GM12874 (cell line): ENCODE measurements around the gene UPK3A.

Experiments
- TF ChIP-seq, protein P1 (sequence below): IDR thresholded peaks from 2 replicates; pipeline ENCODE4 v1.5.1; 2011; ENCODE audit warnings: low read depth, mild to moderate bottlenecking, control low read depth, low read length, moderate library complexity; ENCODE audit not compliant: insufficient read depth

UPK3A gene

DNA sequence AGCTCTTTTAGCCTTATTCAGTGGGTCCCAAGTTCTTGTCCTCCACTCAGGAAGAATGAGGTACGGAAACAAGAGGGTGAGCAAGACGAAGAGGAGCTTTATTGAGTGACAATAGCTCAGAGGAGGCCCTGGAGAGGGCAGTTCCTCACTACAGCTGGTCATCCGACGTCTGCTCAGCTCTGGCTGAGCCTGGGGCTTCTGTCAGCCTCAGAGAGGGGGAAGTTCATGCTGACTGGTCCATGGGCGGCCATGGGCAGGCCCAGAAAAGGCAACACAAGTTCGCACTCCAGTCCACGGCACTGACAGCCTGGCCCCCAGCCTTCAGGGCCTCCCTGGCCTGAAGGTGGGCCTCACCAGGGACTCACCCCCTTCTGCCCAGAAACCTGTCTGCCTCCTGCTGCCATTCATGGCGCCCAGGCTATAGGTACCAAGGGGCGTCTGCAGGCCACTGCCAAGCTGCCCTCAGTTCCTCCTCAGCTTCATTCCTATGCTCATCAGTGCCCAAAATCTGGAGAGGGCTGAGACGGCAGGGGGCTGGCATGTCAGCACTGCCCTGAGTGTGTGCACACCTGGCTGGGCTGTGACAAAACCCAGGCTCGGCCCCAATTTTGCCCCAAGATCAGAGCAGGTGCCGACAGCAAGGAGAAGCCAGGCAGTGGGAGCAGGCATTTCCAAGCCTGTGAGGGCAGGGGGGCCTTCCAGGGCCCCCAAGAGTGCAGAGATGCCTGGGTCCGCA, 22.4 kb upstream of the UPK3A start:
- TF ChIP-seq, protein P1, sequence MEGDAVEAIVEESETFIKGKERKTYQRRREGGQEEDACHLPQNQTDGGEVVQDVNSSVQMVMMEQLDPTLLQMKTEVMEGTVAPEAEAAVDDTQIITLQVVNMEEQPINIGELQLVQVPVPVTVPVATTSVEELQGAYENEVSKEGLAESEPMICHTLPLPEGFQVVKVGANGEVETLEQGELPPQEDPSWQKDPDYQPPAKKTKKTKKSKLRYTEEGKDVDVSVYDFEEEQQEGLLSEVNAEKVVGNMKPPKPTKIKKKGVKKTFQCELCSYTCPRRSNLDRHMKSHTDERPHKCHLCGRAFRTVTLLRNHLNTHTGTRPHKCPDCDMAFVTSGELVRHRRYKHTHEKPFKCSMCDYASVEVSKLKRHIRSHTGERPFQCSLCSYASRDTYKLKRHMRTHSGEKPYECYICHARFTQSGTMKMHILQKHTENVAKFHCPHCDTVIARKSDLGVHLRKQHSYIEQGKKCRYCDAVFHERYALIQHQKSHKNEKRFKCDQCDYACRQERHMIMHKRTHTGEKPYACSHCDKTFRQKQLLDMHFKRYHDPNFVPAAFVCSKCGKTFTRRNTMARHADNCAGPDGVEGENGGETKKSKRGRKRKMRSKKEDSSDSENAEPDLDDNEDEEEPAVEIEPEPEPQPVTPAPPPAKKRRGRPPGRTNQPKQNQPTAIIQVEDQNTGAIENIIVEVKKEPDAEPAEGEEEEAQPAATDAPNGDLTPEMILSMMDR, result no peak

DNA sequence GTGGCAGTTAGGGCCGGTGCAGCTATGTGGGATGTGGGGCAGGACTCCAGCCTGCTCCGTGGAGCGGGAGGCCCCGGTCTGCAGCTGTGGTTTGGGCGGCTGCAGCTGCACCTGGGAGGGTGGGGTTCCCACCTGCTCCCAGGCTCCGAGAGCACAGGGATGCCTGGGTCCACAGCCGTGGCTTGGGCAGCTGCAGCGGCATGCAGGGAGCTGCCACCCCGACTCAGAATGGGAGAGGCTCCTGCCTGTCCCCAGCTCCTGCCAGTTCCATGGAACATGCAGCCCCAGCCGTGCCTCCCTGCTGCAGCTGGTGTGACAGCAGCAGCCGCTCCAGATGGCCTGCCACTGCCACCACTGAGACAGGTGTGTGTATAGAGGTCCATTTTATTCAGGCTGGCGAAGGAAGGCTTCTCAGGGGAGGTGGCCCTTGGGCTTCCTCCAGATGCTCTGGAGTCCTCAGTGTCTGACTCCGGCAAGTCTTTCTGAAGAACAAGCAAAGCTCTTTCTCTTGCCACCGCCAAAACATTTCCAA, 21.8 kb upstream of the UPK3A start:
- TF ChIP-seq, protein P1, result no peak

DNA sequence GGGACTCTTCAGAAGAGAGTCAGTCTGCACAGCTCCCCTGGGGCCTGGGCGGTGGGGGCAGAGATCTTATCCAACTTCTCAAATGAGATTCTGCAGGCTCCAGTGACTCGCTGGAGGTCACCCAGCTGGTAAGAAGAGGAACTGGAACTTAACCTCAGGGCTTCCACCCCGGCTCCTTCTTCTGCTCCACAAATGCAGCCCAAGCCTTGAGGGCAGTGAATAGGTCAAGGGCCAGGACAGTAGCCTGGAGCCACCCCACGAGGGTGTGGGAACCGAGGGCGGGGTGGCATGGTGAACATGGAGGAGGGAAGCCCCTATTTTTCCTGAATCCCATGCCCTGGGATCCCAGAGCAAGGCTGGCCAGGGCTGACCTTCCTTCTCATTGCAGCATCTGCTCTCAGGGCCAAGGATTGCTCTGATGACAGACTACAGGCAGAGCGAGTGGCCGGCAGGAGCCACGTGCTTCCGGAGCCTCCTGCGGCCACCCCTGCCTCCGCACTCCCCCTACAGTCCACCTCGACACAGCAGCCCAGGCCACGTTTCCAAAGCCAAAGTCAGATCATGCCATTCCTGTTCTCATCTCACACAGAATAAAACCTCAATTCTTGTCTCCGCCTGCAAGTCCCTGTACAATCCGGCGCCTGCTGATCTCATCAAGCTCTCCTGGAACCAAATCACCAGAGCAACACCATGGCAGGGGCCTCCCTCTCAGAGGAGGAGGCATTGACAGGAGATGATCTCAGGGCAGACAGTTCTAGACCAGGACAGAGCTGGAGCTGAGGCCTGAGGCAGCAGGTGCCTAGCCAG, 21.1 kb upstream of the UPK3A start:
- TF ChIP-seq, protein P1, result peak; percentile 80

DNA sequence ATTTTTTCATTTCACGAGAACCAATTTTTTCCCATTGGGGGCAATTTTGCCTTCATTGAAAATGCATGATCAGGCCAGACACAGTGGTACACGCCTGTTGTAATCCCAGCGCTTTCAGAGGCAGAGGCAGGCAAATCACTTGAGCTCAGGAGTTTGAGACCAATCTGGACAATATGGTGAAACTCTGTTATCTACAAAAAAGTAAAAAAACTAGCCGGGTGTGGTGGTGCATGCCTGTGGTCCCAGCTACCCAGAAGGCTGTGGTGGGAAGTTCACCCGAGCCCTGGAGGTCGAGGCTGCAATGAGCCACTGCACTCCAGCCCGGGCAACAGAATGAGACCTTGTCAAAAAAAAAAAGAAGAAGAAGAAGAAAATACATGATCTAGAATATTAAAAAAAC, 19.2 kb upstream of the UPK3A start:
- TF ChIP-seq, protein P1, result no peak

DNA sequence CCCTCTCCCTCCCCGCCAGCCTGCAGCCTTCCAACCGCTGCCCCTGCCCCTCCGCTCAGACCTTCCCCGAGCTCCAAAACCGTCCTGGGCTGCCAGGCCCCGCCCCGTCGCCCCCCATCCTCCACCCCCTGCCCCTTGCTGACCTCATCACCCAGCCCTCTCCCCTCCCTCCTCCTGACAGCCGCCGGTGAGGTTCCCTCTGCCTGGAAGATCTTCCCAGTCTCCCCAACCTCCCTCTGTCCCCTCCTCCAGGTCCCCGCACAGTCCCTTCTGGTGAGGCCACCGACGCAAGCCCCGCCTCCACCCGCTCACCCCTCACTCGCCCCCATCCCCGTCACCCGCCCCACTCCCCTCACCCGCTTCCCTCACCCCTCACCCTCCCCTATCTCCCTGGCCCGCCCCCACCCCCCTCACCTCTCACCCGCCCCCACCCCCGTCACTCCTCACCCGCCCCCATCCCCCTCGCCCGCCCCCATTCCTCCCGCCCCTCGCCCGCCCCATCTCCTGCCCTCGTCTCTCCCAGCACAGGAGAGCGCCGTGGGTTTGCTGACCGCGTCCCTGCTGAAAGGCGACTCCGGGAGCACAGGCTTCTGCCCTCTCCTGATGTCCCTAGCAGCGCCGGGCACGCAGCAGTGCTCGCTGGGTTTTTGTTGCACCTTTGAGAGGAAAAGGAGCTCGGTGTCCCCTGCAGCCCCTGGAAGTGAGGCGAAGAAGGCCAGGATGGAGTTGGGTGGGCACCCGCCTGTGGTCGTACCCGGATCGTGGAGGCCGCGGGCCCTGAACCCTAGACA, 16.4 kb upstream of the UPK3A start:
- TF ChIP-seq, protein P1, result no peak

DNA sequence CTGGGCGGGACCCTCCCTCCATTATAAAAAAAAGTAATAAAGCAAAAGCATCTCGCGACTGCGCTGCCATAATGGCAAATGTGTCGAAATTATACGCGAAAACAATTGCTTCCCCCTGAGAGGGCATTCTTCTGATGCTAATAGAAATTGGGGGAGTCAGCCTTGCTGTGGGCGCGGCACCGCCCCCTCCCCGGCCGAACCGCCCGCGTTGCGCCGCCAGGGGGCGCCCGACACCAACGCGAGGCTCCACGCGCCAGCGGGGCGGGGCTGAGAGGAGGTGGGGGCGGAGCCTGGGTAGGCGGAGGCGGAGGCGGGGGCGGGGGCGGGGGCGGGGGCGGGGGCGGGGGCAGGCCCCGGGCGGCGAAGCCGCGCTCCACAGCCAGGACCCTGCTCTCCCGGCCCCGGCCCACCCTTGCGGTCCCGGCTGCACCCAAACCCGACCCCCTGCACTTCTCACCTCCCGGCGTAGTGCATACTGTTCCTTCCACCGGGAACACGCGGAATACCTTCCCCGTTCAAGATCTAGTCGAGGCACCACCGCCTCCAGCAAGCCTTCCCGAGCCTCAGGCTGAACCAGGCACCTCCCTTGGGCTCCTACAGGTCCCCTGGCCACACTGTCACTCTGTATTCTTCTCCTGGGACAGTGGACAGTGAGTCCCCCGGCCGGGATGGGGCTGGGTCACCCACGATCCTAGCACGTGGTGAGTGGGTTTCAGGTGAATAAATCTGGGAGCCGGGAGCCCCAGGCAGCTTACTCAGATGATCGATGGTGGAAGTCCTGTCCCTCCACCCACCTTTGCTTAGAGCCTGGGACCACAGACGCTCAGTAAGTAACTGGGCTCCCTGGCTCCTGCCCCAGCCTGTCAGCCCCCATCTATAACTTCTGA, 15.5 kb upstream of the UPK3A start:
- TF ChIP-seq, protein P1, result peak; percentile 88
